ENCODE results near the gene PPP1R9A.

DNA sequence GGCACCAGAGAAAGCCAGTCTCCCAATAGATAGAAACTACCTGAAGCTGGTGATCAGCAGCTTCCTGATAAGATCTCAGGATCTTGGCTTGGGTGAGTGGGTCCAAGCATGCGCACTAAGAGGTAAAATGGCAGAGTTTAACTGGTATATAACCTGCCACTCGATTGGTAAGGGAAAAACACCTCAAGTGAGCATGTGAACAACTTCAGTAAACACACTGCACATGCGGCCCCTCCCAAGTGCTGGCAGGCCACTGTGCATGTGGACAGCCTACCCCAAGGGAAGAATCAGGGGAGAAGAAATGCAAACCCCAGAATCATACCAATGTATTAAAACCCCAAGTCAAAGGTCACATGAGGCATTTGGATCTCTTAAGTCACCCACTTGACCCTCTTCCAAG, 434.6 kb downstream of the PPP1R9A start:
- TF ChIP-seq CTCF (IDR thresholded peaks at IDR 0.05; ENCODE audit: poor library complexity, severe bottlenecking): no peak
- TF ChIP-seq, protein P1, sequence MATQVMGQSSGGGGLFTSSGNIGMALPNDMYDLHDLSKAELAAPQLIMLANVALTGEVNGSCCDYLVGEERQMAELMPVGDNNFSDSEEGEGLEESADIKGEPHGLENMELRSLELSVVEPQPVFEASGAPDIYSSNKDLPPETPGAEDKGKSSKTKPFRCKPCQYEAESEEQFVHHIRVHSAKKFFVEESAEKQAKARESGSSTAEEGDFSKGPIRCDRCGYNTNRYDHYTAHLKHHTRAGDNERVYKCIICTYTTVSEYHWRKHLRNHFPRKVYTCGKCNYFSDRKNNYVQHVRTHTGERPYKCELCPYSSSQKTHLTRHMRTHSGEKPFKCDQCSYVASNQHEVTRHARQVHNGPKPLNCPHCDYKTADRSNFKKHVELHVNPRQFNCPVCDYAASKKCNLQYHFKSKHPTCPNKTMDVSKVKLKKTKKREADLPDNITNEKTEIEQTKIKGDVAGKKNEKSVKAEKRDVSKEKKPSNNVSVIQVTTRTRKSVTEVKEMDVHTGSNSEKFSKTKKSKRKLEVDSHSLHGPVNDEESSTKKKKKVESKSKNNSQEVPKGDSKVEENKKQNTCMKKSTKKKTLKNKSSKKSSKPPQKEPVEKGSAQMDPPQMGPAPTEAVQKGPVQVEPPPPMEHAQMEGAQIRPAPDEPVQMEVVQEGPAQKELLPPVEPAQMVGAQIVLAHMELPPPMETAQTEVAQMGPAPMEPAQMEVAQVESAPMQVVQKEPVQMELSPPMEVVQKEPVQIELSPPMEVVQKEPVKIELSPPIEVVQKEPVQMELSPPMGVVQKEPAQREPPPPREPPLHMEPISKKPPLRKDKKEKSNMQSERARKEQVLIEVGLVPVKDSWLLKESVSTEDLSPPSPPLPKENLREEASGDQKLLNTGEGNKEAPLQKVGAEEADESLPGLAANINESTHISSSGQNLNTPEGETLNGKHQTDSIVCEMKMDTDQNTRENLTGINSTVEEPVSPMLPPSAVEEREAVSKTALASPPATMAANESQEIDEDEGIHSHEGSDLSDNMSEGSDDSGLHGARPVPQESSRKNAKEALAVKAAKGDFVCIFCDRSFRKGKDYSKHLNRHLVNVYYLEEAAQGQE (IDR thresholded peaks at IDR 0.05; ENCODE audit: borderline replicate concordance): no peak
- TF ChIP-seq EZH2 (IDR thresholded peaks at IDR 0.05; ENCODE audit: borderline replicate concordance, insufficient read depth, low read length, poor library complexity, severe bottlenecking): no peak
- TF ChIP-seq POLR2AphosphoS5 (IDR thresholded peaks at IDR 0.05): no peak
- TF ChIP-seq TAF1 (IDR thresholded peaks at IDR 0.05; ENCODE audit: low read depth): no peak
- TF ChIP-seq EP300 (conservative IDR thresholded peaks at IDR 0.05; ENCODE audit: poor library complexity, severe bottlenecking): no peak
- no peak for TF ChIP-seq RAD21 (conservative IDR thresholded peaks at IDR 0.05)
- TF ChIP-seq MXI1 (conservative IDR thresholded peaks at IDR 0.05; ENCODE audit: poor library complexity, severe bottlenecking): no peak

Measured in neural cell (in vitro differentiated cells).